Esophagus muscularis mucosa (tissue), 4 donors: Measurements from ENCODE around the gene KHSRP. TPM values are rescaled to one million over a fixed set of nuclear protein-coding genes. Genes with fewer than 3 reads are reported as not detected.

Experiments used
- DNase-seq: peaks from one replicate; pipeline ENCODE4 v3.0.0-alpha.2; 2017; ENCODE audit errors: extremely low spot score
- H3K27ac ChIP-seq, 4 donors: fragments of 200-600 bp; sonication (generic); replicated peaks in 1 of 4; 1 replicate in 3 of 4; 2 replicates in 1 of 4; pipeline ENCODE4 v1.5.1; 2016 to 2019; ENCODE audit warnings: mild to moderate bottlenecking in 1 of 4
- H3K27me3 ChIP-seq, 4 donors: fragments of 200-600 bp; sonication (generic); one replicate each; pipeline versions ENCODE4 v1.5.1 to v1.6.0; 2016 to 2019
- H3K36me3 ChIP-seq, 4 donors: fragments of 200-600 bp; sonication (generic); one replicate each; pipeline ENCODE4 v1.5.1; 2016 to 2019
- H3K4me1 ChIP-seq, 4 donors: fragments of 200-600 bp; sonication (generic); one replicate each; pipeline ENCODE4 v1.5.1; 2016 to 2019
- H3K4me3 ChIP-seq, 4 donors: fragments of 200-600 bp; sonication (generic); 1 replicate in 2 of 4; 2 replicates in 2 of 4; pipeline ENCODE4 v1.5.1; 2016 to 2019; ENCODE audit warnings: mild to moderate bottlenecking in 4 of 4, moderate library complexity in 1 of 4
- H3K9me3 ChIP-seq, 4 donors: fragments of 200-600 bp; sonication (generic); 1 replicate in 3 of 4; 2 replicates in 1 of 4; pipeline ENCODE4 v1.5.1; 2016 to 2019
- EP300 ChIP-seq: sonication (generic); formaldehyde crosslinking; IDR thresholded peaks from one replicate; pipeline ENCODE4 v1.6.1; 2017; ENCODE audit warnings: antibody characterized with exemption
- POLR2A ChIP-seq: fragments of 450-650 bp; IDR thresholded peaks from one replicate; pipeline ENCODE4 v1.6.1; 2017; ENCODE audit warnings: antibody characterized with exemption, moderate library complexity, mild to moderate bottlenecking, low read depth
- POLR2AphosphoS5 ChIP-seq, 2 donors: sonication (generic); formaldehyde crosslinking; IDR thresholded peaks; one replicate each; pipeline ENCODE4 v1.6.1; 2017; ENCODE audit warnings: antibody characterized with exemption in 2 of 2
- WGBS: methylation state at CpG from one replicate; pipeline ENCODE4 v1.1.5; 2018; 5-methylcytosine and 5-hydroxymethylcytosine counted together
- intact Hi-C: fragments of 100-400 bp; cut with DNase I; formaldehyde crosslinking; loops from one replicate; pipeline ENCODE4 v1.15.1; 2023
- total RNA-seq, 4 donors: library from RNA; depleted of rRNA; stranded (reverse); fragments of >200 nt; gene quantifications; one replicate each; pipeline versions ENCODE4 v1.1.0 to v1.2.1, GENCODE V29; 2016
- TF ChIP-seq, protein P1 (sequence below), 3 experiments: fragments of 200-600 bp in 2 of 3; fragments of 450-650 bp in 1 of 3; sonication (generic) in 2 of 3; IDR thresholded peaks; one replicate each; pipeline ENCODE4 v1.5.1; 2017 to 2019; ENCODE audit warnings: antibody characterized with exemption in 3 of 3, mild to moderate bottlenecking in 2 of 3, moderate library complexity in 1 of 3

The KHSRP gene
- total RNA-seq, 4 donors from 2014 or later = 105 to 202 (median 148) TPM

DNA sequence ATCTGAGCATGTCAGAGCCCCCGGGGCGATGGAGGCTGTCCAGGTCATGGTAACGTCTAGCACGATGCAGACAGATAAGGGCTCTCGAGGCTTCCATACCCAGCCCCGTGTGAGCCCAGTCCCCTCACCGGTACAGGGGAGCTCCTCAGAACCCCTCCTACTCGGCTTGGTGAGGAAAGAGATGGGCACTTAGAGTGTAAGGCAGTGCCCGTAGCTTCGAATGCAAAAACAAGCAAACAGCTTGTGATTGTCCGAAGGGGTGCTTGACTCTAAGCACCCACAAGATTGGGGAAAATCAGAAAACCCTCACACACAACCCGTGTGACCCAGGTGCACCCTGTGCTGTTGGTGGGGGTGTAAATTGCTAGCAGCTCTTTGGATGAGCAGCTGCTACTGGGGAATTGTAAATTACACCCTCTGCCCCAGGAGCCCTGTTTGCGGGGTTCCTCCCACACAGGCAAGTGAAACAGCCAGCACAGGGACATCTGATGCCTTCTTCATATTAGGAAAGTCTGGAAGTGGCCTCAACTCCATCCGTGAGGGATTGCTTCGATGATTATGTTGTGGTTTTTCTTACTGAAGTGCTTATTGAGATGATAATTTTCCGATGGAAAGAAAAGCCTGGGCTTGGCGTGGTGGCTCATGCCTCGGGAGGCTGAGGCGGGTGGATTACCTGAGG, 48.0 kb downstream of the KHSRP start:
- 68% methylated on average over 19 of the region's 19 CpGs for WGBS
- peaks cover 13 to 62% (median 56%) of the 10 kb centered on the region in 4 donors for H3K4me1 ChIP-seq
- intact Hi-C loops = no loop called here
- H3K27ac ChIP-seq = peak overlapping the region; percentile 56 to 80 (median 70)
- H3K9me3 ChIP-seq = no peaks in the 10 kb centered on the region
- H3K27me3 ChIP-seq = no peaks in the 10 kb centered on the region
- H3K4me3 ChIP-seq = no peak overlapping the region
- TF ChIP-seq POLR2A = no peak
- no peak for TF ChIP-seq POLR2AphosphoS5 (IDR thresholded peaks at IDR 0.05)
- TF ChIP-seq EP300 = no peak
- TF ChIP-seq, protein P1, sequence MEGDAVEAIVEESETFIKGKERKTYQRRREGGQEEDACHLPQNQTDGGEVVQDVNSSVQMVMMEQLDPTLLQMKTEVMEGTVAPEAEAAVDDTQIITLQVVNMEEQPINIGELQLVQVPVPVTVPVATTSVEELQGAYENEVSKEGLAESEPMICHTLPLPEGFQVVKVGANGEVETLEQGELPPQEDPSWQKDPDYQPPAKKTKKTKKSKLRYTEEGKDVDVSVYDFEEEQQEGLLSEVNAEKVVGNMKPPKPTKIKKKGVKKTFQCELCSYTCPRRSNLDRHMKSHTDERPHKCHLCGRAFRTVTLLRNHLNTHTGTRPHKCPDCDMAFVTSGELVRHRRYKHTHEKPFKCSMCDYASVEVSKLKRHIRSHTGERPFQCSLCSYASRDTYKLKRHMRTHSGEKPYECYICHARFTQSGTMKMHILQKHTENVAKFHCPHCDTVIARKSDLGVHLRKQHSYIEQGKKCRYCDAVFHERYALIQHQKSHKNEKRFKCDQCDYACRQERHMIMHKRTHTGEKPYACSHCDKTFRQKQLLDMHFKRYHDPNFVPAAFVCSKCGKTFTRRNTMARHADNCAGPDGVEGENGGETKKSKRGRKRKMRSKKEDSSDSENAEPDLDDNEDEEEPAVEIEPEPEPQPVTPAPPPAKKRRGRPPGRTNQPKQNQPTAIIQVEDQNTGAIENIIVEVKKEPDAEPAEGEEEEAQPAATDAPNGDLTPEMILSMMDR (IDR thresholded peaks at IDR 0.05) = no peak
- DNase-seq = no peak
- peaks cover 29 to 48% (median 47%) of the 10 kb centered on the region in 4 donors for H3K36me3 ChIP-seq

DNA sequence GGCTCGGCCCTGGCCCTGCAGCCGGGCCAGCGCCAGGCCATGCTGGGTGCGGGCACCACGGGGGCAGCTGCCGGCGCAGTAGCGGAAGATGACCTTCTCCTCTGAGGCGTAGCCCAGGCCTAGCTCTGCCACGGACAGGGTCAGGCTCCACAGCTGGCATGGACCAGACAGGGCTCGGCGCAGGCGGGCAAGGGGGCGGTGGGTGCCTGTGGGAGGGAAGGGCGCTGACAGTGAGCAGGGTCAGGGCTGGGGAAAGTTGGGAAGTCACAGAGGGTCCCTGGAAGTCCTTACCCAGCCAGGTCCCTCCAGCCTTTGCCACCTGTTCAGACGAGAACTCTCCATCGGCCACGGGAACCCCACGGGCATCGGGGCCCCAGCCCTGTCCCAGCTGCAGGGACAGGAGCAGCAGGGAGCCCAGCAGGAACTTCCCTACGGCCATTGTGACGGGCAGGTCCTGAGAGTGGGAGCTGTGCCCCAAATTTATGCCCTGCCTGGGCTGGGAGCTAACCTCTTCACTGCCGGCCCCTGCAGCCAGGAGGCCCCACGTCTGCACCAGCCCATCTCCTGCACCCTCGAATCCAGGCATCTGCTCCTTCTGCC, 49.1 kb downstream of the KHSRP start, which contains the start of gene PSPN:
PSPN (minus strand) TSS at position 523 of the 600 bp plus-strand sequence; CDS start at position 439, 84 bp downstream.
- DNase-seq = no peak
- Histone ChIP-seq H3K4me1 (peaks cover 13 to 64% (median 56%) of the 10 kb centered on the region in 4 donors), H3K36me3 (peaks cover 17 to 37% (median 36%) of the 10 kb centered on the region in 4 donors), H3K9me3 (no peaks in the 10 kb centered on the region), H3K27me3 (no peaks in the 10 kb centered on the region), H3K4me3 (no peak within 1 kb of the TSS), H3K27ac (peak within 1 kb of the TSS; percentile 63 to 99 (median 88))
- TF ChIP-seq EP300 (no peak), POLR2AphosphoS5 (IDR thresholded peaks at IDR 0.05) (no peak), POLR2A (no peak)
- TF ChIP-seq, protein P1 (IDR thresholded peaks at IDR 0.05) = no peak
- intact Hi-C loops = no loop called here
- WGBS = 71% methylated on average over 4 of the region's 25 CpGs

DNA sequence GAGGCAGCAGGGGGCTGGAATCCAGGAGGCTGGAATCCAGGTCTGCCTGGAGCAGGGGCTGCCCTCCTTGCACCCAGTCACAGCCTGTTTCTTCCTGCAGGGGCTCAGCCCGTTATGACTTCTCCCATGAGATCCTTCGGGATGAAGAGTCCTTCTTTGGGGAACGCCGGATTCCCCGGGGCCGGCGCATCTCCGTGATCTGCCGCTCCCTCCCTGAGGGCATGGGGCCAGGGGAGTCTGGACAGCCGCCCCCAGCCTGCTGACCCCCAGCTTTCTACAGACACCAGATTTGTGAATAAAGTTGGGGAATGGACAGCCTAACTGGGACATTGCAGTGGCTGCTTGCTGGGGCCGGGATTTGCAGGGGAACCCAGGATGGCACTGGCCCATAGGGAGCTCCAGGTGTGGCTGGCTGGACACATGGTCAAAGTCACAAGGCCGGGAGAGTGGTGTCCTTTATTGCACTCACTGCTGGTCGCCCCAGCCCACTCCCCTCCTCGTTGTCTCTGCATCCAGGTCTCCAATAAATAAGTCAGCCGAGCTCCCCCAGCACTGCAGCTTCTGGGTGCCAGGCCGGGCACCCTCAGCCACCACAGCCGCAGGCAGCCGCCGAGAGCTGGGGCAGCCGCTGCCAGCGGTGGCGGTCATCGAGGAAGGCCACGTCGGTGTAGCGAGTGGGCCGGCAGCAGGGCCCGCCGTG, 49.8 kb downstream of the KHSRP start:
- Histone ChIP-seq H3K4me1 (peaks cover 13 to 64% (median 56%) of the 10 kb centered on the region in 4 donors), H3K27ac (peak overlapping the region; percentile 95 to 100 (median 99)), H3K4me3 (no peak overlapping the region), H3K9me3 (no peaks in the 10 kb centered on the region), H3K36me3 (peaks cover 11 to 30% (median 29%) of the 10 kb centered on the region in 4 donors), H3K27me3 (no peaks in the 10 kb centered on the region)
- intact Hi-C loops = no loop called here
- no peak for DNase-seq
- TF ChIP-seq EP300 = no peak
- no peak for TF ChIP-seq POLR2AphosphoS5 (IDR thresholded peaks at IDR 0.05)
- TF ChIP-seq, protein P1 (IDR thresholded peaks at IDR 0.05) = no peak
- TF ChIP-seq POLR2A = no peak
- 70% methylated on average over 5 of the region's 29 CpGs for WGBS

DNA sequence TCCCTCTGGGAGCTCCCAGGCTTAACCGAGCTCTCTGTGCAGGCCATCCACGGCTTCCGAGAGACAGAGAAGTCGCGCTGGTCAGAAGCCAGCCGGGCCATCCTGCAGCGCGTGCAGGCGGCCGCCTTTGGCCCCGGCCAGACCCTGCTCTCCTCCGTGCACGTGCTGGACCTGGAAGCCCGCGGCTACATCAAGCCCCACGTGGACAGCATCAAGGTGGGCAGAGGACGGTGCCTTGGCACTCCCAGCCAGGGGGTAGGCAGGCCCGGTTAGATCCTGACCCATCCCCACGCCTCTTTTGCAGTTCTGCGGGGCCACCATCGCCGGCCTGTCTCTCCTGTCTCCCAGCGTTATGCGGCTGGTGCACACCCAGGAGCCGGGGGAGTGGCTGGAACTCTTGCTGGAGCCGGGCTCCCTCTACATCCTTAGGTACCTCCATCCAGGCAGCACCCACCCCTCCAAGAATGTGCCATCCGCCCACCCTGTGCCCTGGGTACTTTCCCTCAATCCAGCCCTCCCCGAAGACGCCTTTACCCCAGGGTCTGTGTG, 50.4 kb downstream of the KHSRP start:
- Histone ChIP-seq H3K4me1 (peaks cover 13 to 64% (median 56%) of the 10 kb centered on the region in 4 donors), H3K27me3 (no peaks in the 10 kb centered on the region), H3K27ac (peak overlapping the region; percentile 95 to 100 (median 99)), H3K9me3 (no peaks in the 10 kb centered on the region), H3K36me3 (peaks cover 5 to 27% (median 27%) of the 10 kb centered on the region in 4 donors), H3K4me3 (peak overlapping the region in 3 of 4 donors; percentile 71 to 89 (median 80))
- intact Hi-C loops = no loop called here
- no peak for TF ChIP-seq EP300
- no peak for TF ChIP-seq POLR2AphosphoS5 (IDR thresholded peaks at IDR 0.05)
- TF ChIP-seq, protein P1 (IDR thresholded peaks at IDR 0.05) = no peak
- no peak for TF ChIP-seq POLR2A
- DNase-seq = no peak
- WGBS = 67% methylated on average over 25 of the region's 29 CpGs
